Stimulated activated memory B cell treated with anti-CD40 and anti-IgM and Interleukin-4, amounts not matched to agents 10 μg/mL and 1 μg/mL and 100 μg/mL, for 72 hours (primary cell): ENCODE measurements around the gene FGD6.
"Not testable (repeated sequence)": the region's sequence is repeated elsewhere in the genome, so short reads cannot be mapped to it uniquely, and the experiment has no call there.

Experiments
- ATAC-seq: fragments of 150-1000 bp; cut with Tn5 transposase; 2 replicates; pipeline ENCODE4 v1.10.0; 2021
- H3K27ac Mint-ChIP-seq: one replicate; pipeline ENCODE4 v1.8.0; 2022; ENCODE audit warnings: mild to moderate bottlenecking, mixed read lengths
- H3K27me3 Mint-ChIP-seq: one replicate; pipeline ENCODE4 v1.8.0; 2022; ENCODE audit warnings: mixed read lengths
- H3K36me3 Mint-ChIP-seq: one replicate; pipeline ENCODE4 v1.8.0; 2022; ENCODE audit warnings: mixed read lengths
- H3K4me1 Mint-ChIP-seq: one replicate; pipeline ENCODE4 v1.8.0; 2022; ENCODE audit warnings: mixed read lengths
- H3K4me3 Mint-ChIP-seq: one replicate; pipeline ENCODE4 v1.8.0; 2022; ENCODE audit warnings: mild to moderate bottlenecking, moderate library complexity, mixed read lengths
- H3K9me3 Mint-ChIP-seq: one replicate; pipeline ENCODE4 v1.8.0; 2022; ENCODE audit warnings: mixed read lengths

Gene FGD6

DNA sequence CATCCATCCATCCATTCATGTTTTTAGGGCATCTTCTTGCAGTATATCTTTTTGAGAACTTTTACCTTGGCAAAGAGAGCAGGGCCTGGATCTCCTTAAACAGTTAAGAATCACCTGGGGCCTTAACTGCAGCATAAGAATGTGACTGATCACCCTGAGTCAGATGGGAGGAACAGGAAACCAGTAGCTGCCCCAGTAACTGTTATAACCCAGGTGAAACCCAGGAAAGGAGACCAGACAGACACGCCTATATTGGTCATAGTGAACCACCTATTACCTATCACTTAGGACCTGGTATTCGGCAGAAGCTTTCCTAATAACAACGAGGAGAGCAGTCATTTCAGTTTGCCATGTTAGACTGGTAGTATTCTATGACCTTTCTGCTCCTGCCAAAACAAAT, 100.5 kb downstream of the FGD6 start:
- Mint-ChIP-seq H3K27me3 (no peaks in the 10 kb centered on the region), H3K36me3 (no peaks in the 10 kb centered on the region), H3K27ac (peak overlapping the region; percentile 8), H3K4me3 (no peak overlapping the region), H3K9me3 (no peaks in the 10 kb centered on the region), H3K4me1 (peaks cover 10% of the 10 kb centered on the region)
- ATAC-seq = peak; percentile 56

DNA sequence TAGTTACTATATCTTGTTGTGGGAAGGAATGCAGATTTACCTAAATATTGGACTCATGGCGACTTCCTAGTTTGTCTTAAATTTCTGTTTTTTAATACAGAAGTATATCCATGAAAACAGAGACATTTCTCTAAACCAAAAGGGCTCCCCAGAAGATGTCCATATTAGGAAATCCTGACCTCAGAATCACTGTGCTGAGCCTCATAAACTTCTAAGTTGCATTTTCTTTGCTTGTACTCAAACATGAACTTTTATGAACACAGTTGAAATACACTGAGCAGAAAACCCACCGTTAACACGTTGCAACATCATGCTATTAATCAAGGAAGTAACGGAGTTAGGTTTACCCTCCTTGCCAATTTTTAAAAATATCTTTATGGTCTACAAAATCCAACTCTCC, 100.9 kb downstream of the FGD6 start:
- H3K36me3 Mint-ChIP-seq = no peaks in the 10 kb centered on the region
- peaks cover 10% of the 10 kb centered on the region for H3K4me1 Mint-ChIP-seq
- no peak overlapping the region for H3K4me3 Mint-ChIP-seq
- peak overlapping the region; percentile 8 for H3K27ac Mint-ChIP-seq
- no peaks in the 10 kb centered on the region for H3K9me3 Mint-ChIP-seq
- ATAC-seq = no peak
- H3K27me3 Mint-ChIP-seq = no peaks in the 10 kb centered on the region

DNA sequence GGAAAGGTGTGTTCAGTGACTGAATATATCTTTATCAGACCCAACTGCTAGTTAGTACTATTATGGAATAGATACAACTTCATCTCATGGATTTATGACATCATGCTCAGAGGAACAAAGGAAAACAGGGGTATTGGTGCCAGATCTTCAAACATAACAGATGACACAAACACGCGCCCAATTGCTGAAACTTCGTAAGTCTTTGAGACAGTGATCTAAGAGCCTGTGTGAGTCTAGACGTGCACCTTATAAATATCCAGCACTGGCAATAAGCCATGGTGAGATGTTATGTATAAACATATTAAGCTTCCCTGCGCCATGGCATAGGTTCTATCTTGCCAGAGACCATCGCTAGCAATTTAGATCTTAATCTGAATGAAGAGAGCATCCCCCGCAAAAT, 101.6 kb downstream of the FGD6 start:
- Mint-ChIP-seq H3K36me3 (no peaks in the 10 kb centered on the region), H3K9me3 (no peaks in the 10 kb centered on the region), H3K4me3 (no peak overlapping the region), H3K27ac (no peak overlapping the region), H3K4me1 (peaks cover 10% of the 10 kb centered on the region), H3K27me3 (no peaks in the 10 kb centered on the region)
- no peak for ATAC-seq

DNA sequence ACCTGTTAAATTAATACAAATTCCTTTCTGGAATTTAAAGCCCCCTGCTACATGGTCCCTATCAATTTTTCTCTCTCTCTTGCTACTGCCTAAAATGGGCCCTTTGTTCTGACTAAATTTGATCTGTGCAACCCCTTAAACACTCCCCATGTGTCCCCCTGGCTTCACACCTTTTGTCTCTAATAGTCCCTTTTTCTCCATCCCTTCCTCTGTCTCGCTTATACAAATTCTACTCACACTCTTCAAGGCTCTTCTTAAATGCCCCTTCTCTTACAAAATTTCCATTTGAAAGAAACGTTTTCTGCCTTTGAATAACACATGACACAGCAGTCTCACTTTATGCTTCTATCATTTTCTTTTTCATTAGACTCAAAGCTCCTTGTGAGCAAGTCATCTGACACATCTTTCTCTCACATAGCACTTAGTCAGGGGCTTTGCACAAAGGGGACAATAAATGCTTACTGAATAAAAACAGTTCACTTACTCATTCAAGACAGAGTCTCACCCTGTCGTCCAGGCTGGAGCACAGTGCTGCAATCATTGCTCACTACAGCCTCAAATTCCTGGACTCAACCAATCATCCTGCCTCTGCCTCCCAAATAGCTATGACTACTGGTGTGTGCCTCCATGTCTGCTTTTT, 102.4 kb downstream of the FGD6 start:
- no peaks in the 10 kb centered on the region for H3K27me3 Mint-ChIP-seq
- no peak overlapping the region for H3K4me3 Mint-ChIP-seq
- H3K4me1 Mint-ChIP-seq = peaks cover 10% of the 10 kb centered on the region
- no peaks in the 10 kb centered on the region for H3K9me3 Mint-ChIP-seq
- no peaks in the 10 kb centered on the region for H3K36me3 Mint-ChIP-seq
- H3K27ac Mint-ChIP-seq = no peak overlapping the region
- ATAC-seq = no peak

DNA sequence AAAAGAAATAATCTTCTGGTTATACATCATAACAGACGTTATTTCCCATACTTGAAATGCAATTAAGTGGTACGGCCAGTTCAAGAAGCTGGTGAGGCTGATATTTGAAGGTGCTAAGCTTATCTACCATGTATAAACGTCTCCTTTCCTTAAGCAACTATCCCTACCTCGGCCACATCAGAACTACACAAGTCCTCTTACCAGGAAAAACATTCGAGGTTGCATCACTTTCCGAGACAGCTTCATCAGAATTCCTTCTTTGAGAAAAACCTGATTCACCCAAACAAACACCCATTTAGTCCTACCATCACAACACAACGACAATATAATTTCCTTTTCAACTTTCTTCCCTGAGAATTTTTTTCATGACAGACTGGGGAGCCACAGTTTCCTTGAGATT, 109.9 kb downstream of the FGD6 start:
- Mint-ChIP-seq H3K4me3 (no peak overlapping the region), H3K36me3 (no peaks in the 10 kb centered on the region), H3K27me3 (no peaks in the 10 kb centered on the region), H3K4me1 (peaks cover 15% of the 10 kb centered on the region), H3K27ac (no peak overlapping the region), H3K9me3 (no peaks in the 10 kb centered on the region)
- no peak for ATAC-seq

DNA sequence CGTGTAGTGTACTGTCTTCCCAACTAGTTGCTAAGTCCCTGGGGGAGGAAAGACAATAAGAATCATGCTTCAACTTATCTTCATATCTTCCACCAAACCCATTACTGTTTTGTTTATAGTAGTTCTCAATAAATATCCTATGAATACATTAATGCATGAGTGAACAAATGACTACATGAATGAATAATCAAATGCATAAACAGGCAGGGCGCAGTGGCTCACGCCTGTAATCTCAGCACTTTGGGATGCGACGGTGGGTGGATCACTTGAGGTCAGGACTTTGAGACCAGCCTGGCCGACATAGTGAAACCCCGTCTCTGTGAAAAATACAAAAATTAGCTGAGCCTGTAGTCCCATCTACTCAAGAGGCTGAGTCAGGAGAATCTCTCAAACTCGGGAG, 111.7 kb downstream of the FGD6 start:
- Mint-ChIP-seq H3K27ac (no peak overlapping the region), H3K4me3 (no peak overlapping the region), H3K9me3 (no peaks in the 10 kb centered on the region), H3K36me3 (no peaks in the 10 kb centered on the region), H3K27me3 (peaks cover 3% of the 10 kb centered on the region), H3K4me1 (peaks cover 15% of the 10 kb centered on the region)
- ATAC-seq = no peak

DNA sequence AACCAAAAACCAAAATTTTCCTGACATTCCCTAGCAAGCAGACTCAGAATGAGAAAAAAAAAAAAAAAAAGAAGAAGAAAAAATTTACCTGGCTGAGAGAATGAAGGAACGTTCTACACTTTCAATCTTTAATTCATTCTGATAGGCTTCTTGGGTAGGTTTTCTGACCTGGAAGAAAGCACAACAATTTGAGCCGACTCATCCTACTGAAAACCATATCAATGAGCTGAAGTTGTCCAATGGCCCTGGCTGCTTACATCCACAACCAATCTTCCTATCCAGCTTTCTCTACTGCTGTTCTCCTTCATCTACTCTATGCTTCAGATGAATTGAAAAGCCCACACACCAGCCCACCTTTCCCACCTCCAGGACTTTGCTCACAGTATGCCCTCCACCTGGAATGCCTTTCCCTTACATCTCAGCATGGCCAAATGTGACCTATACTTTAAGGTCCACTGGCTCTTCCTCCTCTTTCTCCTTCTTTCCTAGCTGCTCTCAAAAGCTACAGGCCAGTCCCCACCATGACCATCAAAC, 112.3 kb downstream of the FGD6 start:
- Mint-ChIP-seq H3K36me3 (no peaks in the 10 kb centered on the region), H3K4me3 (no peak overlapping the region), H3K4me1 (peaks cover 15% of the 10 kb centered on the region), H3K9me3 (no peaks in the 10 kb centered on the region), H3K27ac (no peak overlapping the region), H3K27me3 (peaks cover 8% of the 10 kb centered on the region)
- ATAC-seq = no peak

DNA sequence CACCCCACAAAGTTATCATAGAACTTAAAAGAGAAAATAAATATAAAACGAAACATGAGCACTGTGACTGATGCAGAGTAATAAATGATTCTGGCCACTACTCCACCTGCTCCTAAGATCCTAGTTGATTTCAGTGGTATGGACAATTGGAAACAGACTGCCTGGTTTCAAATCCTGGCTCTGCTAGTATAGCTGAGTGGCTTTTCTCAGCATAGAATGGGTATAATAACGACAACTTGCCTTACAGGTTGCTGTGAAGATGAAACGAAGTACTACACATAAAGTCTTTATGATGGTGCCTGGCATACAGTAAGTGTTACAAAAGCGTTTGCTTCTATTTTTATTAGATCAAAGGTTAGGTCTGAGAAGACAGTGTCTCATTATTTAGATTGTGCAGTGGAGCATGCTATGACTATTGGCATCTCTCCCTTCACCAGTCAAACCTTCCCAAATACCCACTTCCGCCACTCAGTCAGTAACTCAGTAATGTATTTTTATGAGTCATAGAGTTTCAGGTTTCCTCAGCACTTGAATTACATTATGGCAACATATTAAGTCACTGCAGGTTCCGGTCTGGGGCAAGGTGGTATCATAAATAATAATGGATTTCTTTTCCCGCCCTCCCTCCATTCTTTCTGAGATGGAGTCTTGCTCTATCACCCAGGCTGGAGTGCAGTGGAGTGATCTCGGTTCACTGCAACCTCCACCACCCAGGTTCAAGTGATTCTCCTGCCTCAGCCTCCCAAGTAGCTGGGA, 114.2 kb downstream of the FGD6 start:
- ATAC-seq = peak; percentile 94

DNA sequence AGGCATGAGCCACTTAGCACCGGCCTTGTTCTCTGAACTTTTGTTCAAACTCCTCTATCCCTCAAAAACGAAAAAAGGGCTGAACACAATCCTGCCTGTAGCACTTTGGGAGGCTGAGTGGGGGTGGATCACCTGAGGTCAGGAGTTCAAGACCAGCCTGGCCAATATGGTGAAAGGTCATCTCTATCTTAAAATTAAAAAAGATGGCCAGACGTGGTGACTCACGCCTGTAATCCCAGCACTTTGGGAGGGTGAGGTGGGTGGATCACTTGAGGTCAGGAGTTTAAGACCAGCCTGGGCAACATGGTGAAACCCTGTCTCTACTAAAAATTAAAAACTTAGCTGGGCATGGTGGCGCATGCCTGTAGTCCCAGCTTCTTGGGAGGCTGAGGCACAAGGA, 115.3 kb downstream of the FGD6 start:
- H3K4me3 Mint-ChIP-seq, ATAC-seq, H3K27me3 Mint-ChIP-seq, H3K36me3 Mint-ChIP-seq, H3K27ac Mint-ChIP-seq, H3K9me3 Mint-ChIP-seq: not testable (repeated sequence)
- peaks cover 15% of the 10 kb centered on the region for H3K4me1 Mint-ChIP-seq

More for the DNA sequence above, 114.2 kb downstream of the FGD6 start:
- Mint-ChIP-seq H3K4me1 (peaks cover 15% of the 10 kb centered on the region), H3K4me3 (no peak overlapping the region), H3K27me3 (peaks cover 8% of the 10 kb centered on the region), H3K36me3 (no peaks in the 10 kb centered on the region), H3K27ac (no peak overlapping the region), H3K9me3 (no peaks in the 10 kb centered on the region)

DNA sequence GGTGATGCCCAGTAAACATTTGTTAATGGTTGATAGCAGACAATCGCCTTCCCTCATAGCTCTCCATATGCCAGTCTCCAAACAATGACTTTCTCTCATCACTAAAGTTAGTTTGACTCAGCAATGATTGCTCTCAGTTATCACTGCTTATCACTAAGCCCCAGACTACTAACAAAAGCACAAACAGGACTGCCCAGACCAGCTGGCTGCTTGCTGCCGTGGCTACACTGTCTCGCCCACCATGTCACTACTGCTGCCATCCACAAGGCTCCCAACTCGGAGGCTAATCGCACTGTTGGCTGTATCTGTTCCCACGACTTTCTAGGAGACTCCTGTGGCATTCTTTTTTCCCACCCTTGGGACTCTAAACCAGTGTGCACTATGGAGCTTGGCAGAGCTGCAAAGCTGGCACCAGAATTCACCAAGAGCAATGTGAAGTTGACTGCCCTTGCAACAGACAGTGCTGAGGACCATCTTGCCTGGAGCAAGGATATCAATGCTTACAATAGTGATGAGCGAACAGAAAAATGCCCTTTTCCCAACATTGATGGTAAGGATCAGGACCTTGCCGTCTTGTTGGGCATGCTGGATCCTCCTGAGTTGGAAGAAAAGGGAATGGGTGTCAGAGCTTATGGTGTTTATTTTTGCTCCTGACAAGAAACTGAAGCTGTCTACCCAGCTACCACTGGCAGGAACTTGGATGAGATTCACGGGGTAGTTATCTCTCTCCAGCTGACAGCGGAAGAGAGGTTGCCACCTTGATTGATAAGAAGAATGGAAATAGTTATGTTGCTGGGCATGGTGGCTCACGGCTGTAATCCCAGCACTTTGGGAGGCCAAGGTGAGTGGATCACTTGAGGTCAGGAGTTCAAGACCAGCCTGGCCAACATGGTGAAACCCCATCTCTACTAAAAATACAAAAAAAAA, 116.7 kb downstream of the FGD6 start:
- no peak overlapping the region for H3K4me3 Mint-ChIP-seq
- H3K27ac Mint-ChIP-seq = no peak overlapping the region
- H3K36me3 Mint-ChIP-seq = no peaks in the 10 kb centered on the region
- peaks cover 8% of the 10 kb centered on the region for H3K27me3 Mint-ChIP-seq
- no peak for ATAC-seq
- peaks cover 15% of the 10 kb centered on the region for H3K4me1 Mint-ChIP-seq
- H3K9me3 Mint-ChIP-seq = no peaks in the 10 kb centered on the region

DNA sequence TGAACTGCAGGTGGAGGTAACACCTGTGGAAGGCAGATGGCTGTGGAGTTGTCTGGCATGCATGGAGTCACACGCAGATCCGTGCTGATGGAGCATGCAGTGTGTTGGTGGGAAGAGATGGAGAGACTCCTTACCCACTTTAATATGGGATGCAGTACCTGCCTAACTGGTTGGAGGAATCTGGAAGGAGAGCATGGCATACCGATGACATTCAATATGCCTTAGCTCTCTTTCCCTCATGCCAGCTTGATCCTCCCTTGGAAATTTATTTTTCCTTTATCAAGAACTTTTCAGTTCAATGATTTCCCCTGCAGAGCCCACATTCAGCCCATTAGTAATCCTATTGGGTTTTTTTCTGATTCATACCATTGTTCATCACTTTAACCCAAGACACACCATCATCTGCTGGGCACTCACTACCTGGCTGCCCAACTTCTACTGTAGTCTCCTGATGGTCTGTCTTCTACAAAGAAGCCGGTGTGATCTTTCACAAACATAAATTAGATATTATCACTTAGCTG, 117.9 kb downstream of the FGD6 start:
- no peak for ATAC-seq
- no peak overlapping the region for H3K4me3 Mint-ChIP-seq
- no peak overlapping the region for H3K27ac Mint-ChIP-seq
- H3K27me3 Mint-ChIP-seq = peaks cover 8% of the 10 kb centered on the region
- H3K4me1 Mint-ChIP-seq = peaks cover 15% of the 10 kb centered on the region
- H3K9me3 Mint-ChIP-seq = no peaks in the 10 kb centered on the region
- H3K36me3 Mint-ChIP-seq = no peaks in the 10 kb centered on the region

DNA sequence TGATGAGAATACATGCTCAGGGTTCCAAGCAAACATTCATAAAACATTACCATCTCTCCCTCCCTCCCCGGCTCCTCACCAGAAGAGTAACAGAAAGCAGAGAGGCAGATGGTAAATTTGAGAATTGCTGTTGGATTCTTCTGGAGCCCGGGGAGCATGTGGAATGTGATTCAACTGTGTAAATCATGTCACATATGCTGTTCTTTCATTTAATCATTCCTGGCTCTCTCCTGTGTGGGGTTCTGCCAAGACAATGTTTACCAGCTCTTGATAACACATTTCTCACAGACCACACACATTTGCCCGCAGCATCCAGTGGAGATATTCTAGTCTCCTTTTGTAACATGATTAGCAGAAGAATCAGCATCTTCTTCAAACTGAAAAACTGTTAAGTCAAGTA, 120.4 kb downstream of the FGD6 start:
- no peak overlapping the region for H3K27ac Mint-ChIP-seq
- H3K36me3 Mint-ChIP-seq = no peaks in the 10 kb centered on the region
- H3K4me1 Mint-ChIP-seq = no peaks in the 10 kb centered on the region

DNA sequence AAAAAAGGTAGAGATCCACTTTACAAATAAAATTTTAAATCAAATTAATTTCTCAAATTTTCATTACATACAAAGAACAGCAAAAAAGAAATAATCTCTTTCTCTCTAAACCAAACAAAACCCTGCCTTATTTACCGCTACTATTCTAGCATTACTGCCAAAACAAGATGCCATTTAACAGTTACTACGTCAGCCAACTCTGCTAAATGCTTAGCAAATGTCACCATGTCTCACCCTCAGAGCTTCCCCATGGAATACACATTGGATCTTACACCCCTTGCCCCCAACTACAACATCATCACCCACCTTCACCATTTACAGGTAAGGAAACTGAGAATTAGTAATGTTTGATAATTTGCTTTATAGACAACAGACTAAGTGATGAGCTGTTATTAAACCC, 120.9 kb downstream of the FGD6 start:
- no peak overlapping the region for H3K4me3 Mint-ChIP-seq
- peaks cover 8% of the 10 kb centered on the region for H3K27me3 Mint-ChIP-seq
- H3K4me1 Mint-ChIP-seq = no peaks in the 10 kb centered on the region
- no peaks in the 10 kb centered on the region for H3K9me3 Mint-ChIP-seq
- ATAC-seq = no peak
- no peaks in the 10 kb centered on the region for H3K36me3 Mint-ChIP-seq
- H3K27ac Mint-ChIP-seq = no peak overlapping the region

More for the DNA sequence above, 120.4 kb downstream of the FGD6 start:
- H3K27me3 Mint-ChIP-seq = peaks cover 8% of the 10 kb centered on the region
- H3K4me3 Mint-ChIP-seq = no peak overlapping the region
- ATAC-seq = no peak
- no peaks in the 10 kb centered on the region for H3K9me3 Mint-ChIP-seq

DNA sequence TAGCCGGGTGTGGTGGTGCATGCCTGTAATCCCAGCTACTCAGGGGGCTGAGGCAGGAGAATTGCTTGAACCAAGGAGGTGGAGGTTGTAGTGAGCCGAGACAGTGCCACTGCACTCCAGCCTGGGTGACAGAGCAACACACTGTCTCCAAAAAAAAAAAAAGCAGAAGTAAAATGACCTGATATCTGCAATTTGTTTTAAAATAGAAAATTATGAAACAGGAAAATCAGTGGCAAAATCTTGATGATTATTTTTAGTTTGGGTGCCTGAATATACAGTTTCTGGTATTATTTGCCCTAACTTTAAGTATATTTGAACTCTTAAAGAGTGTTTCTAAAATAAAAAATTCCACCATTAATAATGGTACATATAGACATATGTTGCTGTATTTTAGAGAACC, 121.4 kb downstream of the FGD6 start:
- not testable (repeated sequence) for ATAC-seq, H3K27me3 Mint-ChIP-seq, H3K4me1 Mint-ChIP-seq, H3K36me3 Mint-ChIP-seq, H3K27ac Mint-ChIP-seq, H3K9me3 Mint-ChIP-seq, H3K4me3 Mint-ChIP-seq

DNA sequence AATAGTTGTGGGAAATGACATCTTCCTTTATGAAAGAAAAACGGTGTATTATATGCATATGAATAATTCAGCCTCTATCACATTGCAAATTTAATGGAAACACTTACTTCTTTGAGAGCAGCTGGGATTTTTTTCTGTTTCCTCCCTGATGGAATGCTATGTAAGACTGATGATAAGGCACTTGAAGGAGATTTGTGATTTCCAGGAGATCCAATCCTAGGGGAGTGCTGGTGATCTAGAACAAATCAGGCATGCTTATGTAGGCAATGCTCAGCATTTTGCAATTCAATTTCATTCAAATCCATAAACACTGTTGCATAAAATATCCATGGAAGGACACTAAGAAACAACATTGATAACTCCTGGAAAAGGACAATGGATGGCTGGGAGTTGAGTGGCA, 127.8 kb downstream of the FGD6 start:
- H3K36me3 Mint-ChIP-seq = no peaks in the 10 kb centered on the region
- ATAC-seq = no peak
- no peak overlapping the region for H3K27ac Mint-ChIP-seq
- H3K4me1 Mint-ChIP-seq = peaks cover 10% of the 10 kb centered on the region
- H3K27me3 Mint-ChIP-seq = no peaks in the 10 kb centered on the region
- no peaks in the 10 kb centered on the region for H3K9me3 Mint-ChIP-seq
- H3K4me3 Mint-ChIP-seq = no peak overlapping the region
